ENCODE measurements around the gene HCRTR2. TPM values are rescaled to one million over a fixed set of nuclear protein-coding genes. Genes with fewer than 3 reads are reported as not detected.

HCRTR2 gene
- total RNA-seq (not detected), polyA plus RNA-seq (not detected), total RNA-seq (not detected)

- Histone ChIP-seq H3K36me3 (ENCODE audit: control insufficient read depth in 2 of 3, insufficient read depth in 3 of 3, low read length in 3 of 3) (no peaks in the 10 kb centered on the region), H3K27me3 (ENCODE audit: control insufficient read depth in 2 of 2, insufficient read depth in 2 of 2, low read length in 2 of 2) (no peaks in the 10 kb centered on the region), H3K27ac (ENCODE audit: low read depth, low read length) (no peak within 1 kb of the TSS), H3K9me3 (ENCODE audit: control insufficient read depth in 2 of 3, low read length in 3 of 3) (peaks cover 0 to 6% (median 0%) of the 10 kb centered on the region in 3 experiments), H3K4me3 (ENCODE audit: low read length) (no peak within 1 kb of the TSS), H3K4me1 (ENCODE audit: control insufficient read depth in 2 of 2, insufficient read depth in 2 of 2, low read length in 2 of 2) (no peaks in the 10 kb centered on the region)
- H3K27me3 Mint-ChIP-seq = peaks cover 4 to 30% (median 19%) of the 10 kb centered on the region in 5 donors
- DNase-seq (no peak), ATAC-seq (no peak)
- H3K9me3 Mint-ChIP-seq = peaks cover 2 to 23% (median 7%) of the 10 kb centered on the region in 11 donors
- no peaks in the 10 kb centered on the region for H3K4me1 Mint-ChIP-seq
- H3K4me3 Mint-ChIP-seq = no peak within 1 kb of the TSS
- ChIA-PET CTCF (no interaction called here), POLR2A (no interaction called here)
- no peak within 1 kb of the TSS for H3K27ac Mint-ChIP-seq
- H3K36me3 Mint-ChIP-seq = no peaks in the 10 kb centered on the region
- intact Hi-C loops (cut with micrococcal nuclease) = no loop called here
Observed at GRCh38 chr6:55174211-55175026, at the start of gene HCRTR2. TSS of gene HCRTR2 (plus strand) at chr6:55174515. CDS start at chr6:55174588, 73 bp downstream.

- intact Hi-C loops (cut with micrococcal nuclease) = no loop called here
- Mint-ChIP-seq H3K27me3 (no peaks in the 10 kb centered on the region), H3K9me3 (peaks cover 3 to 28% (median 10%) of the 10 kb centered on the region in 11 donors), H3K4me3 (no peak overlapping the region), H3K27ac (no peak overlapping the region), H3K4me1 (no peaks in the 10 kb centered on the region), H3K36me3 (peaks cover 0 to 4% (median 0%) of the 10 kb centered on the region in 5 donors)
- ATAC-seq (no peak), DNase-seq (no peak)
- Histone ChIP-seq H3K27me3 (ENCODE audit: control insufficient read depth in 2 of 2, insufficient read depth in 2 of 2, low read length in 2 of 2) (no peaks in the 10 kb centered on the region), H3K9me3 (ENCODE audit: control insufficient read depth in 2 of 3, low read length in 3 of 3) (no peaks in the 10 kb centered on the region), H3K4me3 (ENCODE audit: low read length) (no peak overlapping the region), H3K27ac (ENCODE audit: low read depth, low read length) (no peak overlapping the region), H3K4me1 (ENCODE audit: control insufficient read depth in 2 of 2, insufficient read depth in 2 of 2, low read length in 2 of 2) (no peaks in the 10 kb centered on the region), H3K36me3 (ENCODE audit: control insufficient read depth in 2 of 3, insufficient read depth in 3 of 3, low read length in 3 of 3) (no peaks in the 10 kb centered on the region)
- ChIA-PET POLR2A (no interaction called here), CTCF (no interaction called here)
Observed at GRCh38 chr6:55130806-55131324, 43.5 kb upstream of the HCRTR2 start.

- no peaks in the 10 kb centered on the region for H3K27me3 Mint-ChIP-seq
- H3K36me3 Mint-ChIP-seq = peaks cover 0 to 4% (median 0%) of the 10 kb centered on the region in 5 donors
- no peaks in the 10 kb centered on the region for H3K9me3 ChIP-seq (ENCODE audit: control insufficient read depth in 2 of 3, low read length in 3 of 3)
- CTCF ChIA-PET = no interaction called here
- DNase-seq (no peak), ATAC-seq (no peak)
- H3K27ac Mint-ChIP-seq = no peak overlapping the region
- intact Hi-C loops (cut with micrococcal nuclease) = no loop called here
- peaks cover 3 to 27% (median 10%) of the 10 kb centered on the region in 11 donors for H3K9me3 Mint-ChIP-seq
- no peak overlapping the region for H3K4me3 Mint-ChIP-seq
- H3K27ac ChIP-seq (ENCODE audit: low read depth, low read length) = no peak overlapping the region
- no peaks in the 10 kb centered on the region for H3K4me1 Mint-ChIP-seq
- H3K27me3 ChIP-seq (ENCODE audit: control insufficient read depth in 2 of 2, insufficient read depth in 2 of 2, low read length in 2 of 2) = no peaks in the 10 kb centered on the region
- POLR2A ChIA-PET = no interaction called here
- no peaks in the 10 kb centered on the region for H3K36me3 ChIP-seq (ENCODE audit: control insufficient read depth in 2 of 3, insufficient read depth in 3 of 3, low read length in 3 of 3)
- no peaks in the 10 kb centered on the region for H3K4me1 ChIP-seq (ENCODE audit: control insufficient read depth in 2 of 2, insufficient read depth in 2 of 2, low read length in 2 of 2)
- H3K4me3 ChIP-seq (ENCODE audit: low read length) = no peak overlapping the region
Observed at GRCh38 chr6:55131616-55132015, 42.7 kb upstream of the HCRTR2 start.

- Histone ChIP-seq H3K27ac (ENCODE audit: low read depth, low read length) (no peak overlapping the region), H3K27me3 (ENCODE audit: control insufficient read depth in 2 of 2, insufficient read depth in 2 of 2, low read length in 2 of 2) (no peaks in the 10 kb centered on the region), H3K4me3 (ENCODE audit: low read length) (no peak overlapping the region), H3K36me3 (ENCODE audit: control insufficient read depth in 2 of 3, insufficient read depth in 3 of 3, low read length in 3 of 3) (no peaks in the 10 kb centered on the region), H3K9me3 (ENCODE audit: control insufficient read depth in 2 of 3, low read length in 3 of 3) (no peaks in the 10 kb centered on the region), H3K4me1 (ENCODE audit: control insufficient read depth in 2 of 2, insufficient read depth in 2 of 2, low read length in 2 of 2) (no peaks in the 10 kb centered on the region)
- ATAC-seq (no peak), DNase-seq (no peak)
- Mint-ChIP-seq H3K9me3 (peaks cover 0 to 15% (median 0%) of the 10 kb centered on the region in 11 donors), H3K4me3 (no peak overlapping the region), H3K36me3 (no peaks in the 10 kb centered on the region), H3K27ac (no peak overlapping the region), H3K27me3 (no peaks in the 10 kb centered on the region), H3K4me1 (no peaks in the 10 kb centered on the region)
- intact Hi-C loops (cut with micrococcal nuclease) = no loop called here
- POLR2A ChIA-PET = no interaction called here
- CTCF ChIA-PET = no interaction called here
Observed at GRCh38 chr6:55136916-55137315, 37.4 kb upstream of the HCRTR2 start.

- Mint-ChIP-seq H3K36me3 (no peaks in the 10 kb centered on the region), H3K4me1 (no peaks in the 10 kb centered on the region), H3K27me3 (no peaks in the 10 kb centered on the region), H3K27ac (no peak overlapping the region), H3K4me3 (no peak overlapping the region), H3K9me3 (peaks cover 0 to 20% (median 0%) of the 10 kb centered on the region in 11 donors)
- ChIA-PET CTCF (no interaction called here), POLR2A (no interaction called here)
- no peaks in the 10 kb centered on the region for H3K36me3 ChIP-seq (ENCODE audit: control insufficient read depth in 2 of 3, insufficient read depth in 3 of 3, low read length in 3 of 3)
- no peak for DNase-seq
- no peaks in the 10 kb centered on the region for H3K4me1 ChIP-seq (ENCODE audit: control insufficient read depth in 2 of 2, insufficient read depth in 2 of 2, low read length in 2 of 2)
- no peaks in the 10 kb centered on the region for H3K9me3 ChIP-seq (ENCODE audit: control insufficient read depth in 2 of 3, low read length in 3 of 3)
- no peak overlapping the region for H3K27ac ChIP-seq (ENCODE audit: low read depth, low read length)
- H3K4me3 ChIP-seq (ENCODE audit: low read length) = no peak overlapping the region
- H3K27me3 ChIP-seq (ENCODE audit: control insufficient read depth in 2 of 2, insufficient read depth in 2 of 2, low read length in 2 of 2) = no peaks in the 10 kb centered on the region
- intact Hi-C loops (cut with micrococcal nuclease) = no loop called here
- ATAC-seq = no peak
Observed at GRCh38 chr6:55137929-55138693, 36.2 kb upstream of the HCRTR2 start.

- Mint-ChIP-seq H3K27me3 (no peaks in the 10 kb centered on the region), H3K27ac (no peak overlapping the region), H3K36me3 (peaks cover 0 to 4% (median 0%) of the 10 kb centered on the region in 5 donors), H3K4me1 (no peaks in the 10 kb centered on the region), H3K4me3 (no peak overlapping the region), H3K9me3 (peaks cover 0 to 33% (median 3%) of the 10 kb centered on the region in 11 donors)
- no peaks in the 10 kb centered on the region for H3K27me3 ChIP-seq (ENCODE audit: control insufficient read depth in 2 of 2, insufficient read depth in 2 of 2, low read length in 2 of 2)
- ChIA-PET POLR2A (no interaction called here), CTCF (no interaction called here)
- DNase-seq (no peak), ATAC-seq (no peak)
- H3K27ac ChIP-seq (ENCODE audit: low read depth, low read length) = no peak overlapping the region
- H3K4me1 ChIP-seq (ENCODE audit: control insufficient read depth in 2 of 2, insufficient read depth in 2 of 2, low read length in 2 of 2) = no peaks in the 10 kb centered on the region
- H3K4me3 ChIP-seq (ENCODE audit: low read length) = no peak overlapping the region
- intact Hi-C loops (cut with micrococcal nuclease) = no loop called here
- no peaks in the 10 kb centered on the region for H3K9me3 ChIP-seq (ENCODE audit: control insufficient read depth in 2 of 3, low read length in 3 of 3)
- no peaks in the 10 kb centered on the region for H3K36me3 ChIP-seq (ENCODE audit: control insufficient read depth in 2 of 3, insufficient read depth in 3 of 3, low read length in 3 of 3)
Observed at GRCh38 chr6:55141611-55142010, 32.7 kb upstream of the HCRTR2 start.

Measured in naive thymus-derived CD4-positive, alpha-beta T cell (primary cell).